Measurements from ENCODE around the gene EZR.

EZR gene

DNA sequence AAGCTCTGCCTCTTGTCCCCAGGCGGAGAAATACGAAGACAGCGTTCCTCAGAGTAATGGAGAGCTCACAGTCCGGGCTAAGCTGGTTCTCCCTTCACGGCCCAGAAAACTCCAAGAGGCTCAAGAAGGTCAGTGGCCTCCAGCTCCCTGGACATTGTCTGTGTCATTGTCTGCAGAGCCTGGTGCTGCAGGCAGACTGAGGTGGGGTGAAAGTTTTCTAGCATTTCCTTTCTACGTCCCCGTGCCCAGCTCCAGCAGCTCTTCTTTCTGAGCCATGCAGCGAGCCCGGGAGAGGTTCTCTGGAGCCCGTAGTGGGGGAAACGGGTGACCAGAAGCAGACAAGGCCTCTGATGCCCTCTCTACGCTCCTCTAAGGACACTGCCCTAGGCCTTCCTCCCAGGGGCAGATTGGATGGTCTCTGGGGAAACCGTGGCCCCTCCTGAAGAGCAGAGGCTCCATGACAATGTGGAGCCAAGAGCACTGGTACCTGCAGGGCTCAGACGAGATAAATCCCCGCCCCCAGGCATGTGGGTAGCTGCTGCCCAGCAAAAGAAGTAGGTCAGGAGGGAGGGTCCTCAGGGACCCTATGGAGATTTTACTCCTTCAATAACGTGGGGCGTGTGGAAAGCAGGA lies 58.4 kb downstream of the EZR start:
- no peak for DNase-seq (ENCODE audit: low spot score)

DNA sequence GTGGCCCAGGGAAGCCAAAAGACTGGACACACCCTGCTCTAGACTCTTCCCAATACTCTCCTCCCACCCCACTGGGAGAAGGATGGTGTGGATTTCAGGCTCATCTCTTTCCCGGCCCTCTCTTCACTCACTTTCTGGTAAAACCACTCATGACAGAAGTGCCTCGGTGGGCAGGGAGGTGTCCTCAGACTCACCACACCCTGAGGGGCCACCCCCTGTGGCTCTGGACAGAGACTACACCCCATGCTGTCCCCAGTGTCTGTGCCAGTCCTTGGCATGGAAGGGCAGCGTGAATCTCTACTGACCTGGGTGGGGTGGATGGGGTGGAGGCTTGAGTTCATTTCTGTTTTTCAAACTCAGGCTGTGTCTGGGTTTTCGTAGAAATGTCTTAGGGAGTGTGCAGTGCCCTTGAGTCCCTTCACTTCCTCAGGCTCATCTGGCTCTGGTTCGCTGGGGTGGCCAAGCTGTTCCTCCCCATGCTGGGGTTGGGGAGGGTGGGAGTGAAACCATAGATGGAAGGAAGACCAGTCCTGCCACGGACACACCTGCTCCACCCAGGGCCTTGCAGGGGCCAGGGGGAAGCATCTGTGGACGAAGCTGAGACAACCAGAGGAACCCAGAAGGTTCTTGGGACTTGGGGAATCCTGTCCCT lies 59.1 kb downstream of the EZR start:
- DNase-seq (ENCODE audit: low spot score), result no peak

DNA sequence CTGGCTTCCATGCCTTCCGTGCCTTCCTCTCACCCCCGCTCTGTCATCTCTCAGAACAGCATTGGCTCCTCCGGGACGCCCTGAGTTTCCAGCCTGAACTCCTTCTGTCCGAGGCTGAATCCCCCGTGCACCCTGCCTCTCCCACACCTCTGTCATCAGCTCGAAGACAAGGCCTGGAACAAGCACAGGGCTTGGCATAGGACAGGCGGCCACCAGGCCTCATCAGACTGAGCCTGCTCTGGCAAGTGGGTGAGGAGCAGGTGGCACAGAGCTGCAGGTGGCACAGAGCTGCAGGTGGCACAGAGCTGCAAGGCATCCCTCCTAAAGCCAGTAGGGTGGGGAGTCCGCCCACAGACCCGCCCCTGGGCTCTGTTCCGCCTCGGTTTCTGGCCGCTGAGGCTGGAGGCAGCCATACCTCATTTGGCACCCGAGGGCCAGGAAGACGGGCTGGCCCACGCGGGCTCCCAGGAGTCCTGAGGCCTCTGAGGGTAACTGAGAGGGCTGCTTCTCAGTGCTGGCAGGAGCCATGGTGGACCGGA lies 60.2 kb downstream of the EZR start:
- DNase-seq (ENCODE audit: low spot score), result no peak

DNA sequence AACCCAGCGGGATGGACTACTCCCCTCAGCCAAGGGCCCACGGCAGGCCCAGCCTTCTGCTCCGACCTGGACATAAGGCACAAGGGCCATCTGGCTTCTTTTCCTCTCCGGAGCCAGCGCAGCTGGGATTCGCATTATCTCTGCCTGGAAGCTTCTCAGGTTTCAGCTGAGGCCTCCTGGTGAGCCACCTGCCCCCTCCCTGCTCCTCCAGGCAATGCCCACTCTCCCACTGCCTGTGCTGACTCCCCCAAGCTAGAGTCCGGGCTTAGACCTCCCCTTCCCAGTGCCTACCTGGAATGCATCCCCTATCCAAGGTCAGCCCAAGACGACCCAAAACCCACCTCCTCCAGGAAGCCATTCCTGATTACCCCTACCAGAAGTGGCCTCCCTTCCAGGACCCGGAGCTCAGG lies 60.7 kb downstream of the EZR start:
- no peak for DNase-seq (ENCODE audit: low spot score)

DNA sequence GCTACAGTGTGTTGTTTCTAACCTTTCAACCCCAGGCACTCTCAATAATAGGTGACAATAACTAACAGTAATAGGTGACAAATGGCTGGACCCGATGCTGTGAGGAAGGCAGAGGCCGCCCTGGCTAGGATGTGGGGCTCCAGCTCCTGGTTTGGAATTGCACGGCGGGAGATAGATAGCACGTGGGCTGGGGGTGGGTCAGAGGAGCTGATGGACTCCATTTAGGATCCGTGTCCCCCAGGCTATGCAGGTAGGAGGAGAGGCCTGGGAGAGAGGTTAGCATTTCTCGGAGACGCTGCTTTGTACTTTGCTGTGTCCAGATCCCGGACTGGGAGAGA lies 61.4 kb downstream of the EZR start:
- no peak for DNase-seq (ENCODE audit: low spot score)

DNA sequence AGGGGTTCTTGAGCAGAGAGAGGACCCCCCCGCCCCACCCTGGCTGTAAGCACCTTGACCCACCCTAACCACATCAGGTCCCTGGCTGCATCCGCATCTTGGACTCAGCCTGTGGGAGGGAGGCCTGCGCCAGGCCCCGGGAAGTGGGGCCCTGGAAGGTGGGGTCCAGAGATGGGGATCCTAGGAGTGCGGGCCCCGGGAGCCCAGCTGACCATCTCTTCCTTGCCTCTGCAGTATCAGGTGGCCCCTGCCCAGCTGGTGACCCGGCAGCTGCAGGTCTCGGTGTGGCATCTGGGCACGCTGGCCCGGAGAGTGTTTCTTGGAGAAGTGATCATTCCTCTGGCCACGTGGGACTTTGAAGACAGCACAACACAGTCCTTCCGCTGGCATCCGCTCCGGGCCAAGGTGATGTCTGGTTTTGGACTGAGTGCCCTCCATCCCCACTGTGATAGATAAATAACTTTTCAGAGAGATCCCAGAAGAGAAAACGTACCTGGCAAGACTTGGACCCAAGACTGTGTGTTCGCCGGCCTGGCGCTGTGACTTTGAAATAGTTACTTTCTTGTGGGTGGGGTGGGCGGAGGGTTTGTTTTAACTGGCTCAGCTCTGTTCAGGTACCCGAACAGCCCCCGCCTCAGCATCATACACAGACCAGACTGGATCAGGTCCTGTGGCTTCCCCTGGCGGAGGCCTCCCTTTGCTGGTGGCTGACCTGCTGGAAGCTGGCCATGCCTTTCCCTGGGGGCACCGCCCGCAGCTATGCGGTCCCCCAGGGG lies 62.0 kb downstream of the EZR start:
- no peak for DNase-seq (ENCODE audit: low spot score)

DNA sequence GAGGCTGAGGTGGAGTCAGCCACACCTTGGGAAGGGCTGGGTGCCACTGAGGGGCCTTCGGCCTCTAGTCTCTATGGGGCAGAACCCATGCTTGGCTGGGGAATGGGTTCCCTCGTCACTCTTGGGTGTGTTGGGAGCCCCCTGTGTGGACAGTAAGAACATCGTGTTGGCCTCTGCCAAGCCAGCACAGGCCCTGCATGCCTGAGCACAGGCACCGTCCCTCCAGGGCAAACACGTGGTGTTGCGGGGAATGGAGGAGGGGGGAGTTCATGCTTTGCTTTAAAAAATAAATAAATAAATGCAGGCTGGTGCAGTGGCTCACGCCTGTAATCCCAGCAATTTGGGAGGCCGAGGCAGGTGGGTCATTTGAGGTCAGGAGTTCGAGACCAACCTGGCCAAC lies 63.0 kb downstream of the EZR start:
- no peak for DNase-seq (ENCODE audit: low spot score)

DNA sequence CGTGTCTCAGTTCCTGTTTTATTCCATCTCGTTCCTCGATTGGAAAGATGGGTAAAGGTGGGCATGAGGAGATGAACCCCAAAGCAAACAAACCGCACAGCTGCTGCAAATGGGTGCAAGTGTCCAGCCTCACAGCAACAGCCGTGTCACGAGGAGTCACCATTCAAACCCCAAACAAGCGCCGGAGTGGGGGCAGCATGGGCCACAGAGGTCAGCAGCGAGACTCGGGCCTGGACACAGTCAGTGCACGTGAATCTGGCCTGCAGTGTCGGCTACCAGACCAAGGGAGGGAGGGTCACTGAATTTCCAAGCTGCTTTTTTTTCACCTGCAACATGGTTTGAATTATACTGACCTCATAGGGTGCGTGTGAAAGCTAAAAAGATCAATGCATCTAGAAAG lies 63.5 kb downstream of the EZR start:
- no peak for DNase-seq (ENCODE audit: low spot score)

DNA sequence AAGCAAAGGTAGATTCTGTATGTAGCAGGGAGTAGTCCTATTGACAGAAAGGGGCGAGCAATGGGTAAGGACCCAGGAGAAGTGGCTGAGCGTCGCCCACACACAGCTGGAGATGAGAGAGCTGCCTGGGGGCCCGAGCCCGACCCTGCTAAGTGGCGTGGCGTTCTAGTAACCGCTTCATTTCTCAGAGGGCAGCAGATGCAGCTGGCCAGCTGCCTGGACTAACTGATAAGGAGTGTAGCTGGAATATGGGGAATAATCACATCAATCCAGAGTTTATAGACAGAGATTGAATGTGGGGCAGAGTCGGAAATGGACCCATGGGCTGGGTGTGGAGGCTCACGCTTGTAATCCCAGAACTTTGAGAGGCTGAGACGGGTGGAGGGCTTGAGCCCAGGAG lies 64.4 kb downstream of the EZR start:
- DNase-seq (ENCODE audit: low spot score), result no peak

DNA sequence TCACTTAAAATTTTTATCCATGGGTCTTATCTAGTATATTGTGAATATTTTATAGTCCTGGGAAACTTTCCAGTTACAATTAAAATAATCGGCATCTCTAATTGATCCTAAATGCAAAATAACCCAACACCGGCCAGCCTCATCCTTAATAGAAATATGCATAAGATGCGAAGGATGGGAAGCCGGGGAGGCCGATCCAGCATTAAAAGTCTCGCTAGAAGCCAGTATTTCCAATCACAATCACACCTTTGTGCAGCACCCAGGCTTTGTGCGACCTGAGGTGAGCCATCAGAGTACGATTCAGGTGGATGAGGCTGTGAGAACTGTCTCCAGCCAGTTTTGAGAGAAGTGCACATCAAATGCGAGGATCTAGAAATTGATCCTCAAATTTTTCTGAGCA lies 65.4 kb downstream of the EZR start:
- DNase-seq (ENCODE audit: low spot score), result no peak

DNA sequence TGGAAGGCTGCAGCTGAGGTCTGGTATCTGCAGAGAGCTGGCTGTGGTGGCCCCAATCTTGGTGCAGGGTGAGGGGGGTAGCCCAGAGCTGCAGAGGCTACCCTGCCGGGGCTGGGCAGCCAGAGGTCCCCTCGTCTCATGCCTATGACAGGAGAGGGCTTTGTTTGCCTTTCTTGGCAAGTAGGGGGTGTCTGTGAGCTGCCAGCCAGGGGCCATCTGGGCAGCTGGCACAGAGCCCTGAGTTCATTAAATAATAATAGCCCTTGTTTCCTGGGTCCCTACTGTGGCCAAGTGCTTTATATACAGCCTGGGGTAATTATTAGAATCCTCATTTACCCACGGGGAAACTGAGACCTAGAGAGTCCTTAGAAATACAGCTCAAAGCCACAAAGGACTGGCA lies 66.6 kb downstream of the EZR start:
- DNase-seq (ENCODE audit: low spot score), result no peak

DNA sequence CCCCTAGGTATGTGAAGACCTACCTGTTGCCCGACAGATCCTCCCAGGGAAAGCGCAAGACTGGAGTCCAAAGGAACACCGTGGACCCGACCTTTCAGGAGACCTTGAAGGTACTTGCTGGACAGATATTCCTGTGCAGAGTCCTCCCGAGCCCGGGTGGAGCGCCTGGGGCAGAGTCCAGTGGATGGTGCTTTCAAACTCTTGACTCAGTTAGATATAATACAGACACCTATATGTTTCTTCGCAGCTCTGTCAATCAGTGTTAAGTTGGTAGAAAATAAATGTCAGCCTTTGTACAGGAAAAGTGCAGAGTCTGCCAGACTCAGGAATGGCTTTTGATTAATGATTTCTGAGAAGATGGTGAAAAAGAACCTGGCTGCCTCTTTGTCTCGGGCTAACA lies 67.2 kb downstream of the EZR start:
- no peak for DNase-seq (ENCODE audit: low spot score)

DNA sequence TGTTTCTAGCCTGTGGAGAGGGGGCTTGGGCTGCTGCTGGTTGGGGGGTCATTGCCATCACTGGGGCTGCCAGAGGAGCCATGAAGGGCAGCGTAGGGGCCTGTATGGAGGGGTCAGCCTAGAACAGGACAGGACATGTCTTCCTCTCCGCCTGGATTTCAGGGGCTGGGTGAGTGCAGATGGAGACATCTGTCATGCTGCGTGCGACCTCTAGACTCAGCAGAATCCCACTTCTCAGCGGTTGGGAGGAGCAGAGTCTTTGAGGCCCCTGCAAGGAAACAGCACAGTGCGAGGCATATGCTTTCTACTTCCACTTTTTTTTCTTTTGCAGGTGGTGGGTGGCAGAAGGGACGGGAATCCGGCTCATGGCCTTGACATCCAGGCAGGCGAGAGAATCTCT lies 67.9 kb downstream of the EZR start:
- DNase-seq (ENCODE audit: low spot score), result no peak

DNA sequence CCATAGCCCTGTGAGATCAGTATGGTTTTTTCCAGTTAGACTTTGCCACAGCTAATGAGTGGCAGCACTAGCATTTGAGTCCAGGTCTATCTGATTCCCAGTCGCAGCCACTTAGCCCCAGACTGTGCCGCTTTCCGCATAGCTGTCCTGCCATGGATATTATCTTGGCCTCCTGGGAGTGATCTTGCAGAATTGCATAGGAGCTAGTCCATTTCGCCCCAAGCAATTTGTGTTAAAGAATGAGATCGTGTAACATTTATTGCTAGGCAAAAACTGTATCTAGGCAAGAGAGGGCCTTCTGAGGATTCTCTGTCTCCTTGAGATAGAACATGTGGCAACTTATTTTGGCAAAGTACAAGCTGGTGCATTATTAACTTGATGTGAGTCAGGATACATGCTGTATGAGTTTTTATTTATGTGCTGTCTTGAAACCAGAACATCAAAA lies 74.2 kb downstream of the EZR start:
- no peak for DNase-seq (ENCODE audit: low spot score)

DNA sequence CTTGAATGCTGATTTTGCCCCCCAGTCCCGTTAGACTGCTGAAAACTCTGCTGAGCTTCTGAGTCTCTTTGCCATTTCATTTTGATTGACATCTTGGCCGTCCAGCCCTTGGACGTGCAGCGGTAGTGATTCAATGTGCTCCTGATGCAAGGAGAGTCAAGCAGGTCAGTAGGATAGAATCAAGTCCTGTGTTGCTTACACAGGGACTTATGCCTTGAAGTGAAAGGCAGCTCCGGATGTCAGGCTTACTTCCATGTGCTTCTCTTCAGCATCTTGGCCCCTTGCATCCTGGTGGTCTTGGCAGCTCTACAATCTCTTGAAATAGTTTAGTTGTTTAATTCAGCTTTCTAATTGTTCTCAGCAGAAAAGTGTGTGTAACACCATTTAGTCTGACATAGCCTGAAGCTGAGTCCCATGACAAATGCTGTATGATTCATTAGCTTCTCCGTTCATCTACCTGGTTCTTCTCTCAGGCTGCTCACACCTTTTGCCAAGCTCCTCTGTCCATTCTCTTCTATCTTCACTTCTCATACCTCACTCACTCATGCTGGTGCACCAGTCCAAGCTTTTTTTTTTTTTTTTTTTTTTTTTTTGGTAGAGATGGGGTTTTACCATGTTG lies 76.0 kb downstream of the EZR start:
- no peak for DNase-seq (ENCODE audit: low spot score)

DNA sequence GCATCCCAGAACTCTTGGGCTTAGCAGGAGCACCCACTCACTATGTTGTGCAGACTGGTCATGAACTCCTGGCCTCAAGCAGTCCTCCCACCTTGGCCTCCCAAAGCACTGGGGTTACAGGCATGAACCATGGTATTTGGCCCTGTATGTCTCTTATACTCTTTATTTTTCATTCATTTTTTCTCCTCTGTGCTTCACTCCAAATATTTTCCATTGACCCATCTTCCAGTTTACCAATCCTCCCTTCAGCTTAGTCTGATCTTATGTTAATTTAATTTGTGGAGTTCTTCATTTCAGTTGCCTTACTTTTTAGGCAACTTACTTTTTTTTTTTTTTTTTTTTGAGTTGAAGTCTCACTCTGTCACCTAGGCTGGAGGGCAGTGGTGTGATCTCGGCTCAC lies 79.5 kb downstream of the EZR start:
- no peak for DNase-seq (ENCODE audit: low spot score)

DNA sequence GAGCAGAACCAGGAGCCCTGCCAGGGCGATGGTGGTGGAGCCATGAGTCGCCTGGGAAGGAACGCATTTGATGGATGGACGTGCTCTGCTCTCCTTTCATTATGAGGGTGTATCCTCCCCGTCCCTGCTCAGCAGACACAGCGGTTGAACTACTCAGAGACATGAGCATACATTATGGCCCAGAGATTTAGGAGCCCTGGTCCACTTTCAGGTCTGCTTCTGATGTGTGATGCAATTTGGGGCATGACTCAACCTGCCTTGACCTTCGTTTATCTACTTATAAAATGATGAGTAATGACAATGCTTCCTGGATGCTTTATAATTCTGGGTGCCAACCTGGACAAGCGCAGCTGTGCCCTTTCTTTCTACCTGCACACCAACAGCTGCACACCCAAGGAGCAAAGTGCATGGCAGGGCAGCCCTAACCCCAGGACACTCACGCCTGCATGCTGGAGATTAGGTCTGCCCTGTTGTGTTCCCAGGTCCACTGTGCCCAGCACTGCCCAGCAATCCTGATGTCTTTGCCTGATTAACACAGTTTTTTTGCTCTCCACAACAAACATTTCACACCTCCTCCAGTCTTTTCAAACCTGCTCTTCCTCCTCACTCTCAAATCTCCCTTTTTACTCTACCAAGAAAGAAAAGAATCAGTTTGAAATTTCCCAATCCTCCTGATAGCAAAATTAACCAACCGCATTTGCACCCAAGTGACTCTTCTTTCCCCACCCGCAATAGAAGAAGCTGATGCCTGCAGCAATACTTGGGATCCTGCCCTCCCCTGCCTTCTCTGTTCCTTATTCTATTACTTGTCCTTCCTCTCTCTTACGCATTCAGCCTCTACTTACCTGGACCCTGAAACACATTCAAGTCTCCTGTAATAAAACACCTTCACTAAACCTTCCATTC lies 81.2 kb downstream of the EZR start:
- no peak for DNase-seq (ENCODE audit: low spot score)

DNA sequence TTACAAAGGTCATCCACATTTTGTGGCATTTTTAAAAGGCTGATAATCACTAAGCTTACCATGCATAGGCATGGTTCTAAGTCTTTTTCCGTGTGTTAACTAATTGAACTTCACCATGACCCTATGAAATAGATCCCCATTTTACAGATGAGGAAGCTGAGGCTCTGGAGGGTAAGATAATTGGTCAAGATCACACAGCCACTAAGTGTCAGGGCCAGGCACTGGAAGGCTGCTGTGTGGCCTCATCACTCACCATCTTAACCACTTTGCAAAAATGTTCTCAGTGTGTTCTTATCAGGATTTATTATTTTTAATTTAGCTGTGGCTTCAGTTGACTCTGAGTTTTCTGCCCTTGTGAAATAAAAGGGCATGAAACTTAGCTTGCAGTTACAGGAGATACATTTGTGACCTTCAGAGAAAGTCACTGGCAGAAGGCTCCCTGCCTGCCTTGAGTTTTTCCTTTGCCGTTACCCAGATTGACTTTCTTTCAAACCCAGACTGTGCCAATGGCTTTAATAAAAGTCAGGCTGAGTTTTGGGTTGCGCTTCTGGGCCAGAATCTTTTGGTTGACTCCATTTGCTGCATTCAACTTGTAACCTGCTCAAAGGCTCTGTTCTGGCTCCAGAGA lies 82.0 kb downstream of the EZR start:
- no peak for DNase-seq (ENCODE audit: low spot score)

DNA sequence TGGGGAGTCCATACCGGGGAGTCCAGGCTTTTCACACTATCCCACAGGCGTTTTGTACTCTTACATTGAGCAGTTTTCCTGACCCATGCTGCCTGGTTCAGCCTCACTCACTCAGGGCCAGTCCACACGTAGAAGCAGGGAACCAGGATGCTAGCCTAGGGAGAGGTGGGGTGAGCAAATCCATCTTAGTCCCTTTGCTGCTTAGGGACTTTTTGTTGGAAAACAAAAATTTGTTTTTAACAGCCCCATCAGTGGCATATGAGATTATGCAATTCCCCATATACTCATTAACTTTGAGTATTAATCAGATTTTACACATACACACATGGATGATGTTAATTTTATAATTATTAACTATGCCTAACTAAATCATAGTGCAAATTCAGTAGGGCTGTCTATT lies 84.2 kb downstream of the EZR start:
- no peak for DNase-seq (ENCODE audit: low spot score)

DNA sequence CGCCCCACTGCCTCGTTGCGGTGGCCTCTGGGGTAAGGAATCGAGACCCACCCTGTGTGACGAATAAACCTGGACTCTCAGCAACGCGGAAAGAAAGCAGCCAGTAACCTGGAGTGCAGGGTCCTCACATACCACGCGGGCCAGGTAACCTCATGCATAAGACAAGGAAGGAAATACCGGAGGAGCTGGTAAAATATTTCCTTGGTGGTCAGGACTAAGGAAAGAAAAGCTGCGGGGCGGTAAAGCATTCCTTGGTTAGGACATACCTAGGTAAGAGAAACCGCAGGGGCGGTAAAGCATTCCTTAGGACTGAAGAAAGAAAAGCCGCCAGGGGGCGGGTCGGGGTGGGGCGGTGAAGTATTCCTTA lies 88.6 kb downstream of the EZR start:
- no peak for DNase-seq (ENCODE audit: low spot score)

DNA sequence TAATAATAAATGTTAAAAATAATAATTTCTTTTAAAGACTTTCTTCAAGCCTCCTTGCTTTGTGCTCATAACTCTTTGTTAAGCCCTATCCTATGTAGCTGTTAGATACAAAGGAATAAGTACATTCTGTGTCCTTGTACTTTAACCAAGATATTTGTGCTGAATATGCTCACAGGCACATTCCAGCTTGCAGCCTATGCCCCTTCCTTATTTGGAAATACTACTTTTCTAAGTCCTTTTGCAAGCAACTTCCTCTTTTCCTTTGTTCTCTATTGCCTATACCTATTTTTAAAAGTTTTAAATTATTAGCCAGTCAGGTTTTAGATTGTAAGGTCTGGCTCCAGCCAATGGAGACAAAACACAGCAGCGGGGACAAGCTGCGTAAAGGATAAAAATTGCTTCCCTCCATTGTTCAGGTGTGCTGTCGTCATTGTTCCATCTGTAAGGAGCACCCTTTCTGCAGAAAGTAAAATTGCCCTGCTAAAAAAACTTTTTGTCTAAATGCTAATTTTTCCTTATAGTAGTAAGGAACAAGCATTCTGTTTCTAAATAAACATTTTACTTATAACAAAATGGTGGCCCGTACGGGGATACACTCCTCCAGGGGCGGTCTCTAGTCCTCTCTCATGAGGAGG lies 89.1 kb downstream of the EZR start:
- no peak for DNase-seq (ENCODE audit: low spot score)

Data from CD4-positive, alpha-beta T cell treated with Interleukin-15 for 4 hours (primary cell).